ENCODE measurements around the gene TIAM1.

DNA sequence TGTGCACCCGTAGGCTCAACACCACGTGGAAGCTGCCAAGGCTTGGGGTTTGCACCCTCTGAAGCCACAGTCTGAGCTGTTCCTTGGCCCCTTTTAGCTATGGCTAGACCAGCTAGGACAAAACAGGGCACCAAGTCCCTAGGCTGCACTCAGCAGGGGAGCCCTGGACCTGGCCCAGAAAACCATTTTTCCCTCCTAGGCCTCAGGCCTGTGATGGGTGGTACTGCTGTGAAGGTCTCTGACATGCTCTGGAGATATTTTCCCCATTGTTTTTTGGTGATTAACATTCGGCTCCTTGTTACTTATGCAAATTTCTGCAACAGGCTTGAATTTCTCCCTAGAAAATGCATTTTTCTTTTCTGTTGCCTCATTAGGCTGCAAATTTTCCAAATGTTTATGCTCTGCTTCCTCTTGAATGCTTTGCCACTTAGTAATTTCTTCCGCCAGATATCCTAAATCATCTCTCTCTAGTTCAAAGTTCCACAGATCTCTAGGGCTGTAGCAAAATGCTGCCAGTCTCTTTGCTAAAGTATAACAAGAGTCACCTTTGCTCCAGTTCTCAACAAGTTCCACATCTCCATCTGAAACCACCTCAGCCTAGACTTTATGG, 236.8 kb downstream of the TIAM1 start:
- TF ChIP-seq EZH2 (IDR thresholded peaks at IDR 0.05; ENCODE audit: insufficient read depth, low read length): no peak
- TF ChIP-seq, protein P1, sequence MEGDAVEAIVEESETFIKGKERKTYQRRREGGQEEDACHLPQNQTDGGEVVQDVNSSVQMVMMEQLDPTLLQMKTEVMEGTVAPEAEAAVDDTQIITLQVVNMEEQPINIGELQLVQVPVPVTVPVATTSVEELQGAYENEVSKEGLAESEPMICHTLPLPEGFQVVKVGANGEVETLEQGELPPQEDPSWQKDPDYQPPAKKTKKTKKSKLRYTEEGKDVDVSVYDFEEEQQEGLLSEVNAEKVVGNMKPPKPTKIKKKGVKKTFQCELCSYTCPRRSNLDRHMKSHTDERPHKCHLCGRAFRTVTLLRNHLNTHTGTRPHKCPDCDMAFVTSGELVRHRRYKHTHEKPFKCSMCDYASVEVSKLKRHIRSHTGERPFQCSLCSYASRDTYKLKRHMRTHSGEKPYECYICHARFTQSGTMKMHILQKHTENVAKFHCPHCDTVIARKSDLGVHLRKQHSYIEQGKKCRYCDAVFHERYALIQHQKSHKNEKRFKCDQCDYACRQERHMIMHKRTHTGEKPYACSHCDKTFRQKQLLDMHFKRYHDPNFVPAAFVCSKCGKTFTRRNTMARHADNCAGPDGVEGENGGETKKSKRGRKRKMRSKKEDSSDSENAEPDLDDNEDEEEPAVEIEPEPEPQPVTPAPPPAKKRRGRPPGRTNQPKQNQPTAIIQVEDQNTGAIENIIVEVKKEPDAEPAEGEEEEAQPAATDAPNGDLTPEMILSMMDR (IDR thresholded peaks at IDR 0.05; ENCODE audit: insufficient read depth, low read depth, low read length): no peak
